Adrenal gland (tissue), 5 donors: Measurements from ENCODE around the gene CDH4.

Experiments used
- POLR2A ChIP-seq, 2 donors: fragments of 450-650 bp; IDR thresholded peaks; one replicate each; pipeline ENCODE4 v1.6.1; 2017; ENCODE audit warnings: antibody characterized with exemption in 2 of 2, mild to moderate bottlenecking in 2 of 2, moderate library complexity in 1 of 2
- TF ChIP-seq, protein P1 (sequence below), 6 experiments: fragments of 450-650 bp in 4 of 6; fragments of 200-600 bp in 2 of 6; sonication (generic) in 1 of 6; IDR thresholded peaks; 1 replicate in 5 of 6; 2 replicates in 1 of 6; pipeline versions ENCODE4 v1.5.1 to v1.8.0; 2016 to 2021; ENCODE audit warnings: antibody characterized with exemption in 6 of 6, mild to moderate bottlenecking in 2 of 6, moderate library complexity in 1 of 6
- donor health status: DM: no; HTN: no; CAD: no.

DNA sequence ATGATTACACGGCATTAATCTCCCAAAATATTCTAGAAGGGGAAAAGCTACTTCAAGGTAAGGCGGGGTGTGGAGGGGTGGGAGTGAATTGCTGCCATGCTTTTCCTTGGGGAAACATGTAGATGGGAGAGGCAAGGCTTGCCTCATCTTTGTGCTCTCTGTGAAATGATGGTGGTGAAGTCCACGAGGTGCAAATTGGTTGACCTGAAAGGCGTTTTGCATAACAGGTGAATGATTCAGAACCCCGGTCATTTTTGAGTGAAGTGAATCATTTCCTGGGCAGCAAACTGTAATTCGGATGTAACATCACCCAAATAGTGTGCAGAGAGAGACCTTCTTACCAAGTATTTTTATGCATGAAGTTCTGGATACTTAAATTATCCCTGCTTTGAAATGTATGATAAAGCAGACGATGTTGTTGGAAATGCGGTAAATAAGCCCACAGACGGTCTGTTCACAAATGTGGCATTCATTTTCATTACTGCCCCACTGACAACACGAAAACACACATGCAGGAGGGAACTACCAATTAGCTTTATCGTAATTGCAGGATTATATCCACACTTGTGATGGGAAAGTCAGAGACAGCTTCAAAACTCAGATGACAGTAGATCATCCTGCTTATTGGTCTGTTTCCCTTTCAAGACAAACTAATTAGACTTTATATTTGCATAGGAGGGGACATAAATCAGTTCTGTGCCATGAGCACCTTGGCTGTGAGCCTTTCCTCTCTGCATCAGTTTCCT, 3.0 kb downstream of the CDH4 start:
- TF ChIP-seq, protein P1, sequence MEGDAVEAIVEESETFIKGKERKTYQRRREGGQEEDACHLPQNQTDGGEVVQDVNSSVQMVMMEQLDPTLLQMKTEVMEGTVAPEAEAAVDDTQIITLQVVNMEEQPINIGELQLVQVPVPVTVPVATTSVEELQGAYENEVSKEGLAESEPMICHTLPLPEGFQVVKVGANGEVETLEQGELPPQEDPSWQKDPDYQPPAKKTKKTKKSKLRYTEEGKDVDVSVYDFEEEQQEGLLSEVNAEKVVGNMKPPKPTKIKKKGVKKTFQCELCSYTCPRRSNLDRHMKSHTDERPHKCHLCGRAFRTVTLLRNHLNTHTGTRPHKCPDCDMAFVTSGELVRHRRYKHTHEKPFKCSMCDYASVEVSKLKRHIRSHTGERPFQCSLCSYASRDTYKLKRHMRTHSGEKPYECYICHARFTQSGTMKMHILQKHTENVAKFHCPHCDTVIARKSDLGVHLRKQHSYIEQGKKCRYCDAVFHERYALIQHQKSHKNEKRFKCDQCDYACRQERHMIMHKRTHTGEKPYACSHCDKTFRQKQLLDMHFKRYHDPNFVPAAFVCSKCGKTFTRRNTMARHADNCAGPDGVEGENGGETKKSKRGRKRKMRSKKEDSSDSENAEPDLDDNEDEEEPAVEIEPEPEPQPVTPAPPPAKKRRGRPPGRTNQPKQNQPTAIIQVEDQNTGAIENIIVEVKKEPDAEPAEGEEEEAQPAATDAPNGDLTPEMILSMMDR (IDR thresholded peaks at IDR 0.05) = no peak
- no peak for TF ChIP-seq POLR2A (IDR thresholded peaks at IDR 0.05)
